CD14-positive monocyte (primary cell): ENCODE data around the gene UBE3C. TPM values are rescaled to one million over a fixed set of nuclear protein-coding genes. Genes with fewer than 3 reads are reported as not detected.

Experiments
- DNase-seq, 3 donors: peaks; one replicate each; pipeline ENCODE4 v3.0.0-alpha.2; 2011 to 2022
- H2AFZ ChIP-seq: 2 replicates; pipeline ENCODE4 v1.6.0; 2012; ENCODE audit warnings: mild to moderate bottlenecking, low read depth, low read length, inconsistent platforms; ENCODE audit not compliant: insufficient read depth, poor library complexity, severe bottlenecking
- H3K27ac ChIP-seq, 2 donors: 1 replicate in 1 of 2; 2 replicates in 1 of 2; pipeline ENCODE4 v1.5.1; 2012 to 2013; ENCODE audit warnings: low read length in 2 of 2, control low read depth in 1 of 2, inconsistent platforms in 1 of 2, low read depth in 1 of 2, mild to moderate bottlenecking in 1 of 2
- H3K27me3 ChIP-seq, 2 donors: one replicate each; pipeline versions ENCODE4 v1.6.0 to v1.6.1; 2011 to 2013; ENCODE audit warnings: low read length in 2 of 2; ENCODE audit not compliant: control insufficient read depth in 2 of 2, insufficient read depth in 2 of 2
- H3K36me3 ChIP-seq, 2 donors: replicated peaks in 1 of 2; 1 replicate in 1 of 2; 2 replicates in 1 of 2; pipeline versions ENCODE4 v1.5.1 to v1.6.1; 2012 to 2013; ENCODE audit warnings: low read length in 2 of 2, control low read depth in 1 of 2, inconsistent platforms in 1 of 2, mild to moderate bottlenecking in 1 of 2; ENCODE audit not compliant: insufficient read depth in 2 of 2, control insufficient read depth in 1 of 2
- H3K4me1 ChIP-seq, 2 donors: 1 replicate in 1 of 2; 2 replicates in 1 of 2; pipeline versions ENCODE4 v1.5.1 to v1.6.1; 2012 to 2013; ENCODE audit warnings: low read length in 2 of 2, control low read depth in 1 of 2, inconsistent platforms in 1 of 2, mild to moderate bottlenecking in 1 of 2, moderate library complexity in 1 of 2; ENCODE audit not compliant: insufficient read depth in 2 of 2, control insufficient read depth in 1 of 2
- H3K4me2 ChIP-seq: replicated peaks from 2 replicates; pipeline ENCODE3; 2012; ENCODE audit warnings: low read length, moderate library complexity, mild to moderate bottlenecking; ENCODE audit not compliant: poor library complexity, severe bottlenecking; ENCODE audit errors: extremely low read depth
- H3K4me3 ChIP-seq, 3 experiments: fragments of 200-600 bp in 1 of 3; sonication (generic) in 1 of 3; replicated peaks in 1 of 3; 1 replicate in 2 of 3; 2 replicates in 1 of 3; pipeline ENCODE4 v1.5.1; 2011 to 2013; ENCODE audit warnings: low read length in 3 of 3, mild to moderate bottlenecking in 3 of 3, control low read depth in 2 of 3, low read depth in 2 of 3, inconsistent platforms in 1 of 3, moderate library complexity in 1 of 3
- H3K79me2 ChIP-seq: 2 replicates; pipeline ENCODE4 v1.6.0; 2012; ENCODE audit warnings: mild to moderate bottlenecking, control low read depth, inconsistent platforms, low read length, moderate library complexity; ENCODE audit not compliant: insufficient read depth
- H3K9ac ChIP-seq: 2 replicates; pipeline ENCODE4 v1.6.0; 2017; ENCODE audit warnings: low read length, mild to moderate bottlenecking; ENCODE audit not compliant: insufficient read depth, poor library complexity, severe bottlenecking
- H3K9me3 ChIP-seq, 2 donors: replicated peaks in 1 of 2; 1 replicate in 1 of 2; 2 replicates in 1 of 2; pipeline versions ENCODE4 v1.5.1 to v1.6.1; 2012 to 2013; ENCODE audit warnings: low read length in 2 of 2, control low read depth in 1 of 2; ENCODE audit not compliant: control insufficient read depth in 1 of 2, insufficient read depth in 1 of 2
- H4K20me1 ChIP-seq: 2 replicates; pipeline ENCODE4 v1.6.0; 2012; ENCODE audit warnings: mild to moderate bottlenecking, low read length, control low read depth, moderate library complexity; ENCODE audit not compliant: insufficient read depth
- H3K27ac Mint-ChIP-seq, 7 donors: one replicate each; pipeline ENCODE4 v1.8.0; 2020; ENCODE audit warnings: mild to moderate bottlenecking in 7 of 7, mixed read lengths in 7 of 7, moderate library complexity in 6 of 7, inconsistent platforms in 2 of 7
- H3K27me3 Mint-ChIP-seq, 3 donors: one replicate each; pipeline ENCODE4 v1.8.0; 2021 to 2022; ENCODE audit warnings: low read depth in 3 of 3, mild to moderate bottlenecking in 3 of 3, mixed read lengths in 3 of 3, moderate library complexity in 3 of 3, inconsistent platforms in 1 of 3
- H3K36me3 Mint-ChIP-seq, 2 donors: one replicate each; pipeline ENCODE4 v1.8.0; 2020; ENCODE audit warnings: mixed read lengths in 2 of 2, inconsistent platforms in 1 of 2, mild to moderate bottlenecking in 1 of 2
- H3K4me1 Mint-ChIP-seq: one replicate; pipeline ENCODE4 v1.8.0; 2020; ENCODE audit warnings: mild to moderate bottlenecking, mixed read lengths
- H3K4me3 Mint-ChIP-seq, 2 donors: one replicate each; pipeline ENCODE4 v1.8.0; 2020; ENCODE audit warnings: mild to moderate bottlenecking in 2 of 2, mixed read lengths in 2 of 2, moderate library complexity in 1 of 2
- H3K9me3 Mint-ChIP-seq, 7 donors: one replicate each; pipeline ENCODE4 v1.8.0; 2020 to 2022; ENCODE audit warnings: mixed read lengths in 7 of 7, mild to moderate bottlenecking in 6 of 7, moderate library complexity in 6 of 7, inconsistent platforms in 2 of 7
- WGBS: methylation state at CpG from one replicate; pipeline ENCODE4 v1.1.5; 2013; ENCODE audit warnings: missing lambda C conversion rate; ENCODE audit not compliant: insufficient coverage; 5-methylcytosine and 5-hydroxymethylcytosine counted together
- intact Hi-C, 2 donors: fragments of 100-400 bp; cut with micrococcal nuclease; formaldehyde crosslinking; loops; one replicate each; pipeline versions ENCODE4 v1.15.0 to v1.15.1; 2023
- polyA plus RNA-seq, 3 donors: library from polyadenylated mRNA; depleted of rRNA in 1 of 3; unstranded in 2 of 3; stranded (reverse) in 1 of 3; fragments of 300-500 nt in 2 of 3; fragments of >200 nt in 1 of 3; fragmentation: Illumina TruSeq in 2 of 3; gene quantifications; 1 replicate in 2 of 3; 2 replicates in 1 of 3; pipeline ENCODE4 v1.2.3, GENCODE V29; 2012 to 2021
- TF ChIP-seq, protein P1 (sequence below): fragments of 200-600 bp; IDR thresholded peaks from one replicate; pipeline ENCODE4 v1.8.0; 2022; ENCODE audit warnings: antibody characterized with exemption, mild to moderate bottlenecking

UBE3C gene
- polyA plus RNA-seq, 3 donors: 19.5 to 34.5 (median 24.3) TPM

DNA sequence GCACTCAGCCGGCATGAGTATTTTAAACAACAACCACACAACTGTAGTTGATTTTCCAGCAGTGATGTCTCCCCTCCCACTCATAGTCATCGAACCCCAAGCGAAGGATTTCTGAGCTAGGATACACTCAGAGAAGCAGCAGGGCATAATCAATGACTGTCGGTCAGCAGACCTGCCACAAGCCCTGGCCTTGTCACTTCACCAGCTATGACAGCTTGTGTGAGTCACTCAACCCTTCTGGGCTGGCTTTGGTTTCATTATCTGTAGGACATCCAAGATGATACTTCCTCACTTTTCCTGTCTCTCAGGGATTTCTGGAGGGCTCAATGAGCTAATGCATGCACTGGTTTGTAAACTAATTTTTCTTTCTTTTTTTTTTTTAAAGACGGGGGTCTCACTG lies 22.0 kb upstream of the UBE3C start:
- intact Hi-C loops: no loop called here
- TF ChIP-seq, protein P1, sequence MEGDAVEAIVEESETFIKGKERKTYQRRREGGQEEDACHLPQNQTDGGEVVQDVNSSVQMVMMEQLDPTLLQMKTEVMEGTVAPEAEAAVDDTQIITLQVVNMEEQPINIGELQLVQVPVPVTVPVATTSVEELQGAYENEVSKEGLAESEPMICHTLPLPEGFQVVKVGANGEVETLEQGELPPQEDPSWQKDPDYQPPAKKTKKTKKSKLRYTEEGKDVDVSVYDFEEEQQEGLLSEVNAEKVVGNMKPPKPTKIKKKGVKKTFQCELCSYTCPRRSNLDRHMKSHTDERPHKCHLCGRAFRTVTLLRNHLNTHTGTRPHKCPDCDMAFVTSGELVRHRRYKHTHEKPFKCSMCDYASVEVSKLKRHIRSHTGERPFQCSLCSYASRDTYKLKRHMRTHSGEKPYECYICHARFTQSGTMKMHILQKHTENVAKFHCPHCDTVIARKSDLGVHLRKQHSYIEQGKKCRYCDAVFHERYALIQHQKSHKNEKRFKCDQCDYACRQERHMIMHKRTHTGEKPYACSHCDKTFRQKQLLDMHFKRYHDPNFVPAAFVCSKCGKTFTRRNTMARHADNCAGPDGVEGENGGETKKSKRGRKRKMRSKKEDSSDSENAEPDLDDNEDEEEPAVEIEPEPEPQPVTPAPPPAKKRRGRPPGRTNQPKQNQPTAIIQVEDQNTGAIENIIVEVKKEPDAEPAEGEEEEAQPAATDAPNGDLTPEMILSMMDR: no peak
- Mint-ChIP-seq H3K27ac (no peak overlapping the region), H3K4me1 (no peaks in the 10 kb centered on the region), H3K9me3 (peaks cover 9 to 45% (median 29%) of the 10 kb centered on the region in 7 donors), H3K4me3 (no peak overlapping the region), H3K27me3 (peaks cover 2 to 18% (median 17%) of the 10 kb centered on the region in 3 donors), H3K36me3 (no peaks in the 10 kb centered on the region)
- no peak overlapping the region for H2AFZ ChIP-seq
- no peak for DNase-seq
- peaks cover 6 to 34% of the 10 kb centered on the region in 2 donors for H3K9me3 ChIP-seq
- no peaks in the 10 kb centered on the region for H3K27me3 ChIP-seq
- no peak overlapping the region for H3K4me2 ChIP-seq
- H3K4me1 ChIP-seq: no peaks in the 10 kb centered on the region
- H3K27ac ChIP-seq: no peak overlapping the region
- no peaks in the 10 kb centered on the region for H3K36me3 ChIP-seq
- H3K9ac ChIP-seq: no peak overlapping the region
- H4K20me1 ChIP-seq: no peaks in the 10 kb centered on the region
- no peaks in the 10 kb centered on the region for H3K79me2 ChIP-seq
- WGBS: 95% methylated on average over 3 of the region's 5 CpGs
- H3K4me3 ChIP-seq: no peak overlapping the region

DNA sequence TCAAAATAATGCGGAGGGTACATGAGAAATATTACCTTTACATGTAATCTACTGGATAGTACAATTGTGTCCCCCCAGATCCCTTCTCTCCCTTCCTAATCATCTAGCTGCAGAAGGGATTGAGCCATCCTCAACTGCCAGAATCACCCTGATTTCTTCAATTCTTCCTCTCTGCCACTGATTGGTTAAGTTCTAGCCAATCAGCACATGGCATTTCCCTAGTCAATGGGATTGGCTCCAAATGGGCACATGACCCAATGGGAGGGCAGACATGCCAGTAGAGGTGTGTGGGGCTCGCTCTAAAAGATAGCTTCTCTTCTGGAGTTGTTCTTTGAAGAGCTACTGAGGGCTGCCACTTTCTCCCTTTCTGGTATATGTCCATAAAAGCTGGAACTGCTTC lies 20.9 kb upstream of the UBE3C start:
- no peaks in the 10 kb centered on the region for H3K4me1 ChIP-seq
- no peaks in the 10 kb centered on the region for H3K36me3 ChIP-seq
- H3K27ac Mint-ChIP-seq: peak overlapping the region in 1 of 7 donors; percentile 50
- H3K4me3 Mint-ChIP-seq: no peak overlapping the region
- intact Hi-C loops: no loop called here
- peaks cover 6 to 24% of the 10 kb centered on the region in 2 donors for H3K9me3 ChIP-seq
- no peaks in the 10 kb centered on the region for H4K20me1 ChIP-seq
- no peaks in the 10 kb centered on the region for H3K36me3 Mint-ChIP-seq
- H3K27me3 ChIP-seq: no peaks in the 10 kb centered on the region
- H3K4me2 ChIP-seq: no peak overlapping the region
- H3K4me1 Mint-ChIP-seq: no peaks in the 10 kb centered on the region
- DNase-seq: no peak
- WGBS: 80% methylated on average over 1 of the region's 2 CpGs
- TF ChIP-seq, protein P1: no peak
- H3K9me3 Mint-ChIP-seq: peaks cover 7 to 35% (median 22%) of the 10 kb centered on the region in 7 donors
- H3K79me2 ChIP-seq: no peaks in the 10 kb centered on the region
- no peak overlapping the region for H2AFZ ChIP-seq
- no peak overlapping the region for H3K9ac ChIP-seq
- peaks cover 4 to 15% (median 15%) of the 10 kb centered on the region in 3 donors for H3K27me3 Mint-ChIP-seq
- H3K27ac ChIP-seq: no peak overlapping the region
- no peak overlapping the region for H3K4me3 ChIP-seq
